ENCODE measurements around the gene VWA8.

The VWA8 gene

DNA sequence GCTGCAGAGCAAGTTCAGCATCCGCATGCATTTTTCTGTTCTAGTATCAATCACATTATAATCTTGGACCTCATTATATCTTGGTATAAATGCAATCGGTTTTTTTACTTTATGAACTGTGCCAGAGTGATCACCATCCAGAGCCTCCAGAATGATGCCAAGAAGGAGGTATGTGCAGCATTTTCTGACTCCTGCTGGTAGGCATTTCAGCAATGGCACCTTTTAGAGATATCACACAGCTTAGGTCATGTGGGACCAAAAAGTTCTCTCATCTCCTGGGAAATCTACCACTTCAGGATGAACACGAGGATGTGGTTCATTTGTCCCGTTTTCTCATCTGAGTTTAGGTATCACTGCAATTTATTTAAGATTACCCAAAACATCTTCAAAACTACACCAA is 220.4 kb downstream of the VWA8 start:
- DNase-seq = no peak

DNA sequence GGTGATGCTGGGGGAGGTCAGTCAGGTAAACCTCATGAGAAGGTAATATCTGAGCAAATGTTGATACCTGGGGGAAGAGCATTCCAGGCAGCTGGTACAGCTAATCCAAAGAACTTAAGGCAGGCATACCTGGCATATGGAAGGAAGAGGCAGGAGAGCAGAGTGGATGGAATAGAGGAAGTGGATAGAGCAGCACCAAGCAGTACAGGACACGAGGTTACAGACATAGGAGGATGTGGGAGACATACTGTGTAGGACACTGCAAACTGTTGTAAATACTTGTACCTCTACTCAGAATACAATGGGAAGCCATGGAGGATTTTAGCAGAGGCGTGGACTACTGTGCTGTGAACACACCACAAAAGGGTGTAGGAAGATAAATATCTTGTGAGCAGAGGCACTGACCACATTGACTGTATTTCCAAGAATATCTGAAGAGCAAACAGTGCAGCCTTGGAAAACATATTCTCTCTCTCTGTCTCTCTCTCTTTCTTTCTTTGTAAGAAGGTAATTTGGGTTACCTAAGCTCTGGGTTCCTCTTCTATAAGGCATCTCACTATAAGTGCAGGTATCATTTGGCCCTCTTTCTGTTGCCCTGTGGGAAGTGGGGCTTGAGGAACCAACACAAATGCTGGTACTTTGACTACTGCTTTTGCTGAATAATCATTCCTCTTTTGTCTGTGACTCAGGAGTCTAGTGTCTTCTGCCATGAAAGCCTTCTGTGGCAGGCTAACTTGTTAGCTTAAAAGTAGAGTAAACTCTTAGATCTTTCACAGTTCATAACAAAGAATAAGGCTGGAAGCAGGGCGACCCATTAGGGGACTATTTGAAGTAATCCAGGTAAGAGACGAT is 238.0 kb downstream of the VWA8 start:
- no peak for DNase-seq

DNA sequence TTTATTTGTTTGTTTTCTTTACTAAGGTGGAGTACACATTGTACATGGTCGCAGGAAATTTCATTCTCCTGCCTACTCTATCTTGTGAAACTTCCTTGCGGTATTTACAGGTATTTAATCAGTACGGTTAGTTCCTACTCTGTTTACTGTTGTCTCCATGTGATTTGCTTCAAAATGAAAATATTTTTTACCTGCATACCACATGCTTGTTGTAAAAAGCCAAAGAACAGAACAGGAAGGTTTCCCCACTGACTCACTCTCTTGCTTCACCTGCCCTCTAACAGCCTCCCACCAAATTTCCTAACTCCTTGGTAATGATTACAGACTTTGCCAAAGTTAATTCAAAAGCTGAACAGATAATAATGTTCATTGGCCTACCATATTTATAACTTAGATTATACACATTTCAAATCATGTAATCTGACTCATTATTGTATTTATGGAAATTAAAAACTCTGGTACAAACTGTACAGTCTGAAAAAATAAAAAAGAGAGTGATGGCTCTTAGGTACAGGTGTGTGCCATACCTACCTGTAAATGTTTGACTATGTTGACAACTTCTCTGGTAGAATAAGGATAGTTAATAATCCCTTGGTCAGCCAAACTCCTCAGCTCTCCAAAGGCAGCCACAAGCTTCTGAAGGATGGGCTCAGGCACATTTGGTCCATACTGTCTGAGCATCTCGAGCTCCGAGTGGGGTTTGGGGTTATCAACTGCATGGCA is 239.9 kb downstream of the VWA8 start:
- no peak for DNase-seq

DNA sequence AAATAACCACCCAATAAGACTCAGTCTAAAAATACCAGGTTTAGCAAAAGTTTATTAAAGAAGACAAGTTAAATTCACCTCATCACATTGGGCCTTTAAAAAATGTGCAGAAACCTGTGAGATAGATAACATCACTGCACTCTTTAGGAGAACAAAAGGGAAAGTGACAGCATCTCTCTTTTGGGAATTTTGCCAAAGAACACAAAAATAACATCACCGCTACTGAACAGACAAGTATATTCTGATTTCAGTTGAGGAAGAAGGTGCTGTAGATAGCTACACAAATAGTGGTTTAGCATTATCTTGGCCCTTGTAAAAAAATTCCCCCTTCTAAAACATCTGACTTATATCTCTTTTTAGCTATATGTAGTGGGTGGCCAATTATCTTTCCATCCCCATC is 244.7 kb downstream of the VWA8 start:
- DNase-seq = no peak

GRCh38 chr13:41713405-41713804 is 247.5 kb downstream of the VWA8 start:
- DNase-seq = no peak

GRCh38 chr13:41710771-41711170 is 250.1 kb downstream of the VWA8 start:
- DNase-seq = no peak

DNA sequence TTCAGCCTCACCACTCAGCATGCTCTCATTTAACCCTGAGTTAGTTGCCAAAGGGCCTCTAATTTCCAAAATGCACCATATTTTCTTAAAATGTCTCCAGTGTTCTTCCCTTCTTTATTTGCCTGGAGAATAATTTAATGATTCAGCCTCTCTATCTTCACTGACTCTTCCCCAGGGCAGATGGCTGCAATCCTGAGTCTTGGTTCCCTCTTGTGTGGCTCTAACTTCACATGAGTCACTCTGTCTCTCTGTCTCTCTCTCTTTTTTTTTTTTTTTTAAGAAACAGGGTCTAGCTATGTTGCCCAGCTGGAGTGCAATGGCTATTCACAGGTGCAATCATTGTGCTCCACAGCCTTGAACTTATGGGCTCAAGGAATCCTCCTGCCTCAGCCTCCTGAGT is 251.4 kb downstream of the VWA8 start:
- DNase-seq = no peak

DNA sequence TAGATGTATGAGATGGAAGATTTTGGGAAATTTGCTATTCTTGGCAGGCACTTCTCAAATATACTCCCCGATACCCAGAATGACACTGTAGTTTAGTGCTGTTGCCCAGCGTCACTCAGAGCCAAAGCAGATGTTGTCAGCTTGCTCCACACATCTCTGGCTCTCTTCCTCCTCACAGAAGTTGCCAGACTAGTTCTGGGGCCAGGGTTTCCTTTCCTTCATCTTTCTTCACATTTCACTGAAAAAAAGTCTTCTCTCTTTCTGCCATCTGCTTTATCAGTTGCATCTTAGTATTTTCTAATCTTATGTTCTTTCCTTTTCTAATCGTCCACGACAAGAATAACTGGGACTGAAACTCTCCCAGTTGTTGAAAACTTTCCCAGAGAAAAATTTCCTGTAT is 252.2 kb downstream of the VWA8 start:
- DNase-seq = no peak

- DNase-seq = no peak
These were observed 253.6 kb downstream of the VWA8 start for GRCh38 chr13:41707194-41707821.

DNA sequence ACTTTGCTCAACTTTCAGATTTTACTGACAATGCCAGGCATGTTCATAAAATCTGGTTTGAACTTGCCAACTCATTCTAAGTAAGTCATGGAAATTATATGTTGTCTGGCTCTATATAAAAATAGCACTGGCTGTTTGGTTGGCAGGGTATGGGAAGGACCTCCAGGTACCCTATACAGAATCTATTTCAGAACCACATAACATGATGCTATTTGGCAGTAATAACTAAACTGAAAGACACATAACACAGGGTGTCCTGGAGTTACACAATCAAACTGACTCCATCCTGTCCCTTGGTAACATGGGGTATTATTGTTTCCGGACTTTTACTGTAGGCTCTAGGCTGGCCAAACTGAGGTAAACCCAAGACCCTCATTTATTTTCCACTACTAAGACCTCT is 254.8 kb downstream of the VWA8 start:
- no peak for DNase-seq

DNA sequence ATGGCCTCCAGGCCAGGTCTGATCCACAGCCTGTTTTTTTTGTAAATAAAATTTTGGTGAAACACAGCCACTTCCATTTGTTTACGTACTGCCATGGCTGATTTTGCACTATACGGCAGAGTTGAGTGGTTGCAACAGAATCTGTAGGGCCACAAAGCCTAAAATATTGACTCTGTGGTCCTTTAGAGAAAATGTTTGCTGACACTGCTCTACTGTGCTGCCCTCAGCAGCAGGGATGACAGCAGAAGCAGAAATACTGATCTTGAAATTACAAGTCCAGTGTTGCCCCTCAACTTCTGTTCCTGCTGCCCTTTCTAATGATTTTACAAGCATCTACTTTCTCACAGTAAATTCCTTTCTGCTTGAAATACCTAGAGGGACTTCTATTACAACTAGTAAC is 258.4 kb downstream of the VWA8 start:
- no peak for DNase-seq

- no peak for DNase-seq
These were observed 259.2 kb downstream of the VWA8 start for GRCh38 chr13:41701676-41702075.

GRCh38 chr13:41700790-41701310 is 260.1 kb downstream of the VWA8 start:
- peak; percentile 0 for DNase-seq

DNA sequence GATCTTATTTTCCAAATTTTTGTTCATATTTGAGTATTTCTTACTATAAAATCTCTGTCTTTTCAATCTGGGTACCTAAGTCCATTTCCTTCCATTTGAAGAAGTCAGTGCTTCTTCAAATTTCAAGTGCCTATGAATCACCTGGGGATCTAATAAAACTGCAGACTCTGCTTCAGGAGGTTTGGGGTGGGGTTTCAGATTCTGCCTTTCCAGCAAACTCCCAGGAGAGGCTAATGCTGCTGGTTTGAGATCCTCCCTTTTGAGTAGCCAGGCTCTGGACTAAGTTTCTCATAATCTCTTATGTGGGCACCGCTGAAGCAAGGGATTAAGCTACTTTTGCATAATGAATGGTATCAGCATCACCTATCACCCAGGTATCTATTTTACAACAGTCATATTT is 261.1 kb downstream of the VWA8 start:
- no peak for DNase-seq

DNA sequence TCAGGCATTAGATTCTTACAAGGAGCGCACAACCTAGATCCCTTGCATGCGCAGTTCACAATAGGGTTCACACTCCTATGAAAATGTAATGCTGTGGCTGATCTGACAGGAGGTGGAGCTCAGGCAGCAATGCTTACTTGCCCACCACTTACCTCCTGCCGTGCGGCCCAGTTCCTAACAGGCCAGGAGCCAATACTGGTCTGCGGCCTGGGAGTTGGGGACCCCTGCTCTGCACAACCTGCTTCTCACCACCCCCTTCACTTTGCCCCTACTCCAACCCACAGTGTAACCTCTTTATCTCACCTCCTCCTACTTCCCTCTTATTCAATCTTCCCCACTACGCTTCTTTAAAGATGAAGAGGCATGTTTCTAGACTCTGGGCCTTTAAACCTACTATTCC is 263.3 kb downstream of the VWA8 start:
- DNase-seq = no peak

DNA sequence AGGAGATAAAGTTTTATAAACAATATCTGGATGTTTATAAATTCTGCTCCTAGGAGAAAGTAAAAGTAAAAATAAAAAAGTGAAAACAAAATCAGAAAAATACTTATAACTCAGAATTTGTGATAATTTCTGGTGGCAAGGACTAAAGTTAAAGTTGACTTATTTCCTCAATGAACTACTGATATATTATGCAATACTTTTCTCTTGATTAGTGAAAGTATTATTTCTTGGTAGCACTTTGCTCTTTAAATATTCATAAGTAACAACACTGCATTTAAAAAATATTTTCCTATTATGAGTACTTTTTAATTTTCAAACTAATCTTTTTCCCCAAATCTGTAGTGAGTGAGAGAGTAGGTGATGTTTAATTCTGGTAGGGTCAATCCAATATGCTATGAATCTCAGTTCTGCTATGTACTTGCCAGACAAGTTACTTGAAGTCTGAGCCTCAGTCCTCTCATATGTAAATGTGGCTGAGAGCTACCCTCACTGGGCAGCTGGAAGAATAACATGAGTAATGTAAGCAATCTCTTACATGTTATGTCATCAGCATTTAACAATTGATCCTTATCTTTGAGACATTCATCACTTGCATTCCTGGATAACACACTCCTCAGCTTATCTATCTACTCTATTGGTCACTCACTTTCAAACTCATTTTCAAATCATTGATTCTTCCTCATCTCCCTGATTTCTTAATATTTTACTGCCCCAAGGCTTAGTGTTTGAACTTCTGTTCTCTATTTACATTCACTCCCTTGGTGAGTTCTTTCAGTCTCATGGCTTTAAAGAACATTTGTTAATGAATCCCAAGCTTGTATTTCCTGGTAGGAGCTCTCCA is 264.5 kb downstream of the VWA8 start:
- DNase-seq = peak; percentile 1

DNA sequence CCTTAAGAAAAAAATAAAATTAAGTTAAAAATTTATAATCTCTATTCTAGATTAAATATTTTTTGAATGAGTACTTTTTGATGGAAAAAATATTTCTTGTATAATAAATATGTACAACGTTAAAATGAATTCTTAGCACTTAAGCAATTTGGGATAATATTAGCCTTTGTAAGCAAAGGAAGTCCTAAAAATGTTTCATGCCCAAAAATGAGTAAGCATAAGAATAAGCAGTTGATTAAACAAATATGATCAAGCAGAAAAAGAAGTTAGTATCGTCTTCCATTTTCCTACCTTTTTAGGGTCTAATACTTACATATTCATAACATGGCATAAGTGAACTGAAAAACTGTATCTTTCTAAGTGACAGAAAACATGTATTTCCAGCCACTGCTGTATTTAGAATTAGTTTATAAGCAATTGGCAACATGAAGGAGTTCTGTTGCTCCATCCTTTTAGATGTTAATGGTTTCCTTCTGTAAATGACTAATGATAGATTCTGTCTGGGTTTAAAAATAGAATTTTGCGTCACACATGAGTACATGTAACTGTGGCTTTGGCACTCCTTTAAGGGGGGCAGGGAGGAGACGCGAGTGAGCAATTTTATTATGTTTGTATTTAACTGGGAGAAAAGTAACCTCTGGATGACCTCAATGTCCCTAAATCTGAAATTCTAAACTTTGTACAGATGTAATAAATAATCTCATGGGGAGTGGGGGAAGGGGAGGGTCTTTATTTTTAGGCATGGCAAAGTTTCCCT is 266.2 kb downstream of the VWA8 start:
- DNase-seq = no peak

DNA sequence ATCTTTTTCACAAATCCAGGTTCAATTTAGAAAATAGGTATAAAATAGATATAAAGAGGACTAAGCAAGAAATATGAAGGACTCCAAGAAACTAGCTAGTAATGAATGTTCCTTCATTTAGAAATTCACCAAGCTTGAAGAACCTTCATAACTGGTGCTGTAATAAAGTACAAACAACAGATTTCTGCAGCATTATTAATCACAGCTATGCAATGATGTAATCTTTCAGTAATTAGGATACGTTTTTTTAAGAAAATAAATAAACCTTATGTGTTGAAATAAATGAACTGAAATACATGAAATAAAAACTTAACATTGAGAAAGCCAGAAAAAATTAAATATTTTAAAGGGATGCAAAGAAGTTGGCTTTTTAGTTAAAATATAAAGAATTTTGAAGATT is 267.5 kb downstream of the VWA8 start:
- DNase-seq = no peak

GRCh38 chr13:41691274-41691673 is 269.6 kb downstream of the VWA8 start:
- DNase-seq = no peak

GRCh38 chr13:41682766-41683165 is 278.1 kb downstream of the VWA8 start:
- DNase-seq = no peak

GRCh38 chr13:41682001-41682400 is 278.9 kb downstream of the VWA8 start:
- DNase-seq = no peak

- DNase-seq = no peak
These were observed 279.3 kb downstream of the VWA8 start for GRCh38 chr13:41681587-41681986.

All from DMS 273 treated with DMSO at 0.1 percent for 48 hours (cell line).